HCT116 (cell line): ENCODE measurements around the gene RPL22L1.

Experiments used
- CTCF ChIP-seq, 3 experiments: fragments of 200-600 bp in 1 of 3; sonication (generic) in 1 of 3; IDR thresholded peaks in 2 of 3; conservative IDR thresholded peaks in 1 of 3; 2 replicates each; pipeline ENCODE4 v1.5.1; 2012 to 2017; ENCODE audit warnings: low read depth in 2 of 3, low read length in 2 of 3, antibody characterized with exemption in 1 of 3, borderline replicate concordance in 1 of 3, control low read depth in 1 of 3, mild to moderate bottlenecking in 1 of 3, mixed read lengths in 1 of 3, mixed run types in 1 of 3, moderate library complexity in 1 of 3; ENCODE audit not compliant: insufficient read depth in 1 of 3
- EZH2 ChIP-seq: fragments of 200-600 bp; sonication (generic); IDR thresholded peaks from 2 replicates; pipeline ENCODE4 v1.6.1; 2017; ENCODE audit warnings: antibody characterized with exemption, mixed run types
- POLR2A ChIP-seq: IDR thresholded peaks from 2 replicates; pipeline ENCODE4 v1.7.0; 2011; ENCODE audit warnings: borderline replicate concordance; ENCODE audit not compliant: insufficient read depth, insufficient read length; ENCODE audit errors: extremely low read depth
- RAD21 ChIP-seq: IDR thresholded peaks from 2 replicates; pipeline ENCODE4 v1.6.1; 2012; ENCODE audit warnings: low read depth, mild to moderate bottlenecking
- TF ChIP-seq, protein P1 (sequence below): IDR thresholded peaks from 2 replicates; pipeline ENCODE4 v1.6.1; 2012

DNA sequence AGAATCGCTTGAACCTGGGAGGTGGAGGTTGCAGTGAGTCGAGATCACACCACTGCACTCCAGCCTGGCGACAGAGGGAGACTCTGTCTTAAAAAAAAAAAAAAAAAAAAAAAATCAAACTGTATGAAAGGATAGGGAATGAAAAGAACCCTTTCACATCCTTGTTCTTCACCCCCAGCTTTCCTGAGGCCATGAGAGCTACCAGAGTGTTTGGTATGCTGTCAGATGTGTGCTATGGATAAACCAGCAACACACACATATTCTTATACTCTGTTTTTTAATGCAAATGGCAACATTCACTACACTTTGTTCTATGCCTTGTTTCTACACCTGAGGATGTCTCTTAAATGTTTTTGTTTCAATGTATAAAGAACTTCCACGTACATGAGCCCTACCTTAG, 33.5 kb downstream of the RPL22L1 start:
- TF ChIP-seq, protein P1, sequence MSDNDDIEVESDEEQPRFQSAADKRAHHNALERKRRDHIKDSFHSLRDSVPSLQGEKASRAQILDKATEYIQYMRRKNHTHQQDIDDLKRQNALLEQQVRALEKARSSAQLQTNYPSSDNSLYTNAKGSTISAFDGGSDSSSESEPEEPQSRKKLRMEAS = no peak
- TF ChIP-seq CTCF (IDR thresholded peaks at IDR 0.05 in 2 of 3, conservative IDR thresholded peaks at IDR 0.05 in 1 of 3; ENCODE audit: borderline replicate concordance in 1 of 3, insufficient read depth in 1 of 3, low read depth in 2 of 3, low read length in 2 of 3) (no peak), EZH2 (no peak), RAD21 (no peak), POLR2A (no peak)
